ENCODE results near the gene PIK3R2.
A peak's percentile ranks its signal among the peaks of the same experiment; 100 is the strongest.

Gene PIK3R2

GRCh38 chr19:18196511-18196845 lies 43.5 kb downstream of the PIK3R2 start:
- ChIA-PET POLR2A (no interaction called here), CTCF (interaction anchor here (1.4 to 5.6 kb wide), 2 partner anchors 8 to 83 kb away, joined by 3 to 34 read pairs; partner anchors contain the start of gene RAB3A)
- no peak overlapping the region for H3K4me3 ChIP-seq (ENCODE audit: low read depth, low read length)
- DNase-seq (ENCODE audit: low read depth, low spot score) = no peak
- TF ChIP-seq, protein P1, sequence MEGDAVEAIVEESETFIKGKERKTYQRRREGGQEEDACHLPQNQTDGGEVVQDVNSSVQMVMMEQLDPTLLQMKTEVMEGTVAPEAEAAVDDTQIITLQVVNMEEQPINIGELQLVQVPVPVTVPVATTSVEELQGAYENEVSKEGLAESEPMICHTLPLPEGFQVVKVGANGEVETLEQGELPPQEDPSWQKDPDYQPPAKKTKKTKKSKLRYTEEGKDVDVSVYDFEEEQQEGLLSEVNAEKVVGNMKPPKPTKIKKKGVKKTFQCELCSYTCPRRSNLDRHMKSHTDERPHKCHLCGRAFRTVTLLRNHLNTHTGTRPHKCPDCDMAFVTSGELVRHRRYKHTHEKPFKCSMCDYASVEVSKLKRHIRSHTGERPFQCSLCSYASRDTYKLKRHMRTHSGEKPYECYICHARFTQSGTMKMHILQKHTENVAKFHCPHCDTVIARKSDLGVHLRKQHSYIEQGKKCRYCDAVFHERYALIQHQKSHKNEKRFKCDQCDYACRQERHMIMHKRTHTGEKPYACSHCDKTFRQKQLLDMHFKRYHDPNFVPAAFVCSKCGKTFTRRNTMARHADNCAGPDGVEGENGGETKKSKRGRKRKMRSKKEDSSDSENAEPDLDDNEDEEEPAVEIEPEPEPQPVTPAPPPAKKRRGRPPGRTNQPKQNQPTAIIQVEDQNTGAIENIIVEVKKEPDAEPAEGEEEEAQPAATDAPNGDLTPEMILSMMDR (IDR thresholded peaks at IDR 0.05; ENCODE audit: insufficient read depth, low read length, missing control alignments) = no peak

DNA sequence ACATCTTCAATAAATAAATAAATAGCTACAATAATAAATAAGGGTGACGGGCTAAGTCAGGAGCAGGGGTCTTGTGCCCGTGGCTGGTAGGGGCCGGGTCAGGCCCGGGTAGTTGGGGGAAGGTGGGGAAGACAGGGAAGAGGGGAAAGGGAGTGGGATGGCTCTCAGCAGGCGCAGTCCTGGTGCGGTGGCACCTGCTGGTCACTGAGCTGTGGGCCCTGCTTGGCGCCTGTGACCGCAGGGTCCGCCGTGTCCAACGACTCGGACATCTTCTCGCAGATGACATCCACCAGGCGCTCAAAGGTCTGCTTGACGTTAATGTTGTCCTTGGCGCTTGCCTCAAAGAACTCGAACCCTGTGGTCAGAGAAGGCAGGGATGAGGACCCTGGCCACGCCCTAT lies 44.3 kb downstream of the PIK3R2 start:
- DNase-seq (ENCODE audit: low read depth, low spot score) = no peak
- CTCF ChIA-PET = interaction anchor here (1.4 to 2.1 kb wide), 2 partner anchors 55 to 82 kb away, joined by 3 to 10 read pairs; no protein-coding TSS in a partner anchor
- POLR2A ChIA-PET = no interaction called here
- H3K4me3 ChIP-seq (ENCODE audit: low read depth, low read length) = no peak overlapping the region
- TF ChIP-seq, protein P1 (IDR thresholded peaks at IDR 0.05; ENCODE audit: insufficient read depth, low read length, missing control alignments) = no peak

DNA sequence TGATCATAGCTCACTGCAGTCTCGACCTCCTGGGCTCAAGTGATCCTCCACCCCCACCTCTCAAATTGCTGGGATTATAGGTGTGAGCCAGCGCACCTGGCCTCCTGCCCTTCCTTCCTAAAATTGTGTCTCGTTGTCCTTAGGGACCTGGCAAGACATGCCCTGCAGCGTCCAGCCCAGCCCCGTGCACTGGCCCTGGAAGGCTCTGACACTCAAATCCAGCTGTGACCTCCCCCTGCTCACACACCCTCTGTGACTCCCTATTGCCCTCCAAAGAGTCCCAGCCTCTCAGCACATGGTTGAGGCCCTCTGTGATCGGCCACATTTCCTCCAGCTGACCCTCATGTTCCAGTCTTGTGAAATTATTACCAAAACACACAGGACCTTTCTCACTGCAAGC lies 45.0 kb downstream of the PIK3R2 start:
- TF ChIP-seq, protein P1 (IDR thresholded peaks at IDR 0.05; ENCODE audit: insufficient read depth, low read length, missing control alignments) = no peak
- ChIA-PET CTCF (interaction anchor here (1.4 to 2.1 kb wide), 2 partner anchors 55 to 81 kb away, joined by 3 to 10 read pairs; no protein-coding TSS in a partner anchor), POLR2A (no interaction called here)
- H3K4me3 ChIP-seq (ENCODE audit: low read depth, low read length) = no peak overlapping the region
- DNase-seq (ENCODE audit: low read depth, low spot score) = no peak

DNA sequence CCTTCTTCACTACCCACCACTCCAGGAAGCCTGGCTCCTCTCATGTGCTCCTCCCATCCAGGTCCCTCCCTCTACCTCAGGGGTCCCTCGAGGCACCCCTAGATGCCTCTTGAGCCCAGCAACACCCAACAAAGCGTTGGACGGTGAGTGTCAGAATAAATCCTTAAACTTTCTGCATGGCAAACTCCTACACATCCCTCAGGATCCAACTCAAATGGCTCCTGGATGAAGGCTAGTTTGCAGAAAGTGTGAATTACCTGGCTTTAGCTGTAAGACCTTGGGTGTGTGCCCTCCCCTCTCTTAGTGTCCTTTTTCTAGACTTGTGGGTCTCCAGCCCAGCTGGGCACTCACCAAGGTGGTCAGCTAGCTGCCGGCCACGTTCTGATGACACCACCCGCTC lies 45.4 kb downstream of the PIK3R2 start:
- CTCF ChIA-PET = interaction anchor here (2.1 kb wide), 1 partner anchor 54 kb away, joined by 10 read pairs; no protein-coding TSS in a partner anchor
- DNase-seq (ENCODE audit: low read depth, low spot score) = no peak

GRCh38 chr19:18202397-18202777 lies 49.4 kb downstream of the PIK3R2 start:
- DNase-seq (ENCODE audit: low read depth, low spot score) = no peak
- ChIA-PET CTCF (interaction anchor here (1.0 to 11.1 kb wide), 3 partner anchors 9 to 49 kb away, joined by 4 to 217 read pairs (median 5); partner anchors contain the start of gene MPV17L2), POLR2A (no interaction called here)
- TF ChIP-seq, protein P1 (IDR thresholded peaks at IDR 0.05; ENCODE audit: insufficient read depth, low read length, missing control alignments) = no peak
- no peak overlapping the region for H3K4me3 ChIP-seq (ENCODE audit: low read depth, low read length)

More for the DNA sequence above, 45.4 kb downstream of the PIK3R2 start:
- no peak overlapping the region for H3K4me3 ChIP-seq (ENCODE audit: low read depth, low read length)
- POLR2A ChIA-PET = no interaction called here
- TF ChIP-seq, protein P1 (IDR thresholded peaks at IDR 0.05; ENCODE audit: insufficient read depth, low read length, missing control alignments) = no peak

DNA sequence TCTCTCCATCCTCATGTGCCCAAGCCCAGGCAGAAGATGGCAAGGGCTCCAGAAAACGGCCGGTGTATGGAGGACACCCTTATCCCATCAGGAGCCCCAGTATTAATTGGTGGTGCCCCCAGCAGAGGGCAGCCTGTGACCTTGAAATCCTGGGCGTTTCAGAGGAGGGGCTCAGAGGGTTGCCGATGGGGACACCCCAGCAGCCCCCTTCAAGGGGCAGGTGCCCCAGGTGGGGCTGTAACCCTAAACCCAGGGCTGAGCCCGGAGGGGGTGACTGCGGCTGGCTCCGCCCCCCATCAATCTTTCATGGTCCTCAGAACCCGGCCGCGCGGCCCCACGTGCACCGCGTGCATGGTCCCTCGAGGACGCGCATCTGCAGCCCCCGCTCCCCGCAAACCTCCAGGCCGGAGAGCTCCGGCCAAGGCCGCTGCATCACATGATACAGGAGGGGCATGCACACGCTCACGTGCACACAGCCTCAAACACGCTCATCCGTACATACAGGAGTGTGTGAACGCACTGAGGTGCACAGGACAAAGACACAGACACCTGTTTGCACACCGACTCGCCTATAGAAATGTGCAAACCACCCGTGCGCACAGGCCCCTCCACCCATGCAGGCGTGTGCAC lies 49.9 kb downstream of the PIK3R2 start:
- TF ChIP-seq, protein P1 (IDR thresholded peaks at IDR 0.05; ENCODE audit: insufficient read depth, low read length, missing control alignments) = peak; percentile 37
- ChIA-PET POLR2A (interaction anchor here (1.3 to 3.3 kb wide), 2 partner anchors 49 to 78 kb away, joined by 3 to 26 read pairs; partner anchors contain the start of gene JUND), CTCF (interaction anchor here (1.2 to 11.1 kb wide), 7 partner anchors 9 to 77 kb away, joined by 3 to 217 read pairs (median 5); partner anchors contain the start of gene MPV17L2)
- no peak for DNase-seq (ENCODE audit: low read depth, low spot score)
- H3K4me3 ChIP-seq (ENCODE audit: low read depth, low read length) = peak overlapping the region; percentile 96

Measured in AG04449 (cell line).